A172 (cell line): ENCODE measurements around the gene GRIK3. TPM values are rescaled to one million over a fixed set of nuclear protein-coding genes. Genes with fewer than 3 reads are reported as not detected.
"Not testable (repeated sequence)": the region's sequence is repeated elsewhere in the genome, so short reads cannot be mapped to it uniquely, and the experiment has no call there.

Experiments used
- DNase-seq: peaks from one replicate; pipeline ENCODE4 v3.0.0-alpha.2; 2015; ENCODE audit warnings: low spot score
- total RNA-seq: library from RNA; depleted of rRNA; stranded (reverse); fragments of >200 nt; shearing (Covaris generic); gene quantifications from 2 replicates; pipeline ENCODE4 v1.2.3, GENCODE V29; 2014; rRNA removed

Gene GRIK3
- not detected in 2 replicates for total RNA-seq

GRCh38 chr1:37034121-37035013, at the start of gene GRIK3:
Gene GRIK3 (minus strand): TSS chr1:37034515. CDS start chr1:37034108, 407 bp downstream.
- no peak for DNase-seq

DNA sequence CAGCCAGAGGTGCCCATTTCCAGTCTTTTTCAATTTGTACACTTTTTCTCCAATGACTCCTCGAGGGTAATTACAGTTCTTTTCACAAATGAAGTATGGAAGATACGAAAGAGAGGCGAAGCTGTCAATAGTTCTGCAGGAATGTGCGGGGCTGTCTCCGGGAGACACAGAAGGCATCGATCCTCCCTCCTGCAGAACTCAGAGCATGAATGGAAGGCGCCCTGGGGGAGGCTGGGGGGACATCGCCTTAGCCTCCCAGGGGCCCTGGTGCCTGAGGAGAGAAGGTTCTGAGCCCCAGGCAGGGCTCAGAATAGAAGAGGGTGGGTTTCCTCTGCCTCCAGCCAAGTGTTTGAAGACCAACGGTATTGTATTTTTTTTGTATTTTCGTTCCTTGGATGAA, 49.7 kb upstream of the GRIK3 start:
- DNase-seq: no peak

DNA sequence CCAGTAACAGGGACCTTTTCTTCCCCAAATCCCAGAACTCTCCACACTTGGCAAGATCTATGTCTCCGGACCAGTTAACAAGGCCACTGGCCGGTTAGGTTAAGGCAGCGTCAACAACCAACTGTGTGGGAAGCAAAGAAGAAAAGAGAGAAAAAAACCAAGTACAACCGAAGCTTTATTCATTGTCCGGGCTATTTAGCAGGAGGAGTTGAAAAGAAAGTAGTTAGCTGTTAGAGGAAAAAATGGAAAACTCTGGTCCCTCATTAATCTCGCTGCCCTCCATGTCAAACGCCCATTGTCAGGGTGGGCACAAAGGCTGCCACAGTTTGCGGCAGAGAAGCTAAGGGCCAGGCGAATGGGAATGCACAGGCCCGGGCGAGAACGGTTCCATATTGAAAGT, 49.3 kb upstream of the GRIK3 start:
- no peak for DNase-seq

DNA sequence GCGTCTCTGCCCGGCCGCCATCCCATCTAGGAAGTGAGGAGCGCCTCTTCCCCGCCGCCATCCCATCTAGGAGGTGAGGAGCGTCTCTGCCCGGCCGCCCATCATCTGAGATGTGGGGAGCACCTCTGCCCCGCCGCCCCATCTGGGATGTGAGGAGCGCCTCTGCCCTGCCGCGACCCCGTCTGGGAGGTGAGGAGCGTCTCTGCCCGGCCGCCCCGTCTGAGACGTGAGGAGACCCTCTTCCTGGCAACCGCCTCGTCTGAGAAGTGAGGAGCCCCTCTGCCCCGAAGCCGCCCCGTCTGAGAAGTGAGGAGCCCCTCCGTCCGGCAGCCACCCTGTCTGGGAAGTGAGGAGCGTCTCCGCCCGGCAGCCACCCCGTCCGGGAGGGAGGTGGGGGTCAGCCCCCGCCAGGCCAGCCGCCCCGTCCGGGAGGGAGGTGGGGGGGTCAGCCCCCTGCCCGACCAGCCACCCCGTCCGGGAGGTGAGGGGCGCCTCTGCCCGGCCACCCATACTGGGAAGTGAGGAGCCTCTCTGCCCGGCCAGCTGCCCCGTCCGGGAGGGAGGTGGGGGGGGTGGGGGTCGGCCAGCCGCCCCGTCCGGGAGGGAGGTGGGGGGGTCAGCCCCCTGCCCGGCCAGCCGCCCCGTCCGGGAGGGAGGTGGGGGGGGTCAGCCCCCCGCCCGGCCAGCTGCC, 46.1 kb upstream of the GRIK3 start:
- DNase-seq: not testable (repeated sequence)

GRCh38 chr1:37078866-37079265, 44.6 kb upstream of the GRIK3 start:
- no peak for DNase-seq

GRCh38 chr1:37076168-37076567, 41.9 kb upstream of the GRIK3 start:
- DNase-seq: no peak

- DNase-seq: no peak
Observed at GRCh38 chr1:37073854-37074379, 39.6 kb upstream of the GRIK3 start.

DNA sequence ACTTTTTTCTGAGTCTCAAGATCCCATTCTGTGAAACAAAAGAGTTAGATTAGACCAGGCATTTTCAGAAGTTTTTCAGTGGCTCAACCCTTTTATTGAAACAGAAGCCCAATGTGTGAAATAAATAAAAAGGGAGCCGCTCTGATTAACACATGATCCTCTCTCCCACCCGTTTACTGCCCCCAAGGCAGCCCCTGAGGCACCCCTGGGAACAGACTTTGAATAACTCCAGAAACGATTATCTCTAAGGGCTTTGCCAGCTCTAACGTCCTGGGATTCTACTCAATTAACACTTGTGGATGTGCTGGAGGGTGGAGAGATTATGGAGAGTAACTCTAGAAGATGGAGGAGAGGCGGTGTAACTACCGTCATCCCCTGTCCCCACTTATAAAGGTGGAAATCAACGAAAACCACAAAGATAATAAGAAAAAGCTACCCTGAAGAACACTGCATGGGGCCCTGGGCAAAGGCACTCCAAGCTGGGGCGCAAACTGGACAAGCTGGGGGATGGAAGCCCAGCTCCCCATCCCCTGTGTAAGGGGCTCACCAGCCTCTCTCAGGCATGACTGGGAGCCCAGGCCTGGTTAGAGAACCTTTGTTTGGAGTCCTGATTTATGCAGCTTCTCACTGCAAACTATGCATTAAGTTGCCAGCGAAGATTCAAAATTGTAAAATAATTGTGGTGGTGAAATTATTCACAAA, 39.0 kb upstream of the GRIK3 start:
- DNase-seq: no peak

DNA sequence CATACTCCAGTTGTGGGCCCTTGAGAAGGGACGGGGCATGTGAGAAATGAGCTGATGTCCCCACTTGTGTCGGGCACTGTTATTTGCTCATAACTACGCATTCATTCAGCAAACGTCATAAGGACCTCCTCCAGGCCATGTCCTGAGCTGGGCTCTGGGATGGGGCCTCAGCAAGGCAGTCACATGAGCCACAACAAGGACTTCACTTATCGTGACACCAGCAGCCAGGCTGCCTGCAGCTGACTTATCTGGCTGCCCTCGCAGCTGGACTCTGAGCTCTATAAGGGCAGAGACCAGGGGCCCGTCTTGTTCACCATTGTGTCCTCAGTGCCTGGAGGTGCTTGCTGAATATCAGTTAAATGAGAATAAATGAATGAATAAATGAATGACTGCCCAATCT, 37.5 kb upstream of the GRIK3 start:
- DNase-seq: no peak

- DNase-seq: no peak
Observed at GRCh38 chr1:37070126-37070525, 35.8 kb upstream of the GRIK3 start.

DNA sequence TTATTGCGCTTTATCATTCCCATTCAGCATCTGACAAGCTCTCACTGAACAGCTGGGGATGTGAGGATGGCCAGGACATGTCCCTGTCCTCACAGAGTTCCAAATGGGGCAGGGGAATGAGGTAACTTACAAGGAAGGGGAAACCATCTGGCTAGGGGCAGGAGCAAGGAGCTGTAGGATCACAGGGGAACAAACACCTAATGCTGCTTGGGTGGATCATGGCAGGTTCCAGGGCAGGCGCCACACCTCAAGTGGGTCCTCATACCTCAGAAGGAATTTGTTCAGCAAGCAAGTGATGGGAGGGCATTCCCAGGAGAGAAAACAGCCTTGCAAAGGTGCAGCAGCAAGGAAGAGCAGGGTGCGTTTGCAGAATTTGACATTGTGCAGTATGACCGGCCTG, 35.1 kb upstream of the GRIK3 start:
- DNase-seq: no peak

DNA sequence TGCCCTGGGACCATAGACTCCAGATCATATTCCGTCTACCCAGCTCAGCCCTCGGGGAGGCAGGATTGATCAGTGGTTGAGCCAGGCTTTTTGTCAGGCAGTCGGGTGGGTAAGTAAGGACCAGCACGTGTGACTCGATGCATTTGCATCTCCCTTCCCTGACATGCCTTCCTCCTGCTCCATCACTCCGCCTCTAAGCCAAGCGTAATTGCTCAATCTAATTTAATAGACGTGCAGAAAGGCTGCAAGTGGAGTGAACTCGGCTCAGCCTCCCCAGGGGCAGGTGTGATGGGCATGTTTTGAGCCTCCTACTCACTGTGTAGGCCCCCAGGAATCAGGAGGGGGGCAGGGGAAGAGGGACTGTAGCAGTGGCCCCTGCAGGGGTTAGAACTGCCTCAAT, 34.6 kb upstream of the GRIK3 start:
- no peak for DNase-seq

- no peak for DNase-seq
Observed at GRCh38 chr1:37068260-37068659, 33.9 kb upstream of the GRIK3 start.

- DNase-seq: no peak
Observed at GRCh38 chr1:37064039-37064438, 29.7 kb upstream of the GRIK3 start.

DNA sequence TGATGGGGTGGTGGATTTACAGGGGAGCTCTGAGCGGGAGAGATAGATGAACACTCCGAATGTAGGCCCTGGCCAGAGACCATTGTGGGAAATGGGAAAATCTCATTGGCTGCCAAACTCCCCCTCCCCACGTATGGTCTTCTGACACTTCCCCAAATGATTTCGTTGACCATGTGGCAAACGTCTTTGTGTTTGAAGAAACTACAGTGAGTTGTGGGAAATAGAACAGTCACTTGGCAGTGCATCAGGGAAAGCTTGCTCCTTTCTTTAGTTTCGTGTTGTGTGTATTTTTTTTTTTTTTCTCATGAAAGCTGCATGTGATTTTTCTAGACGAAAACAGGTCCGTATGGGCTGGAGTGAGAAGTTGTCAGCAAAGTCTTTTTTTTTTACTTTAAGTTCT, 25.0 kb upstream of the GRIK3 start:
- no peak for DNase-seq

DNA sequence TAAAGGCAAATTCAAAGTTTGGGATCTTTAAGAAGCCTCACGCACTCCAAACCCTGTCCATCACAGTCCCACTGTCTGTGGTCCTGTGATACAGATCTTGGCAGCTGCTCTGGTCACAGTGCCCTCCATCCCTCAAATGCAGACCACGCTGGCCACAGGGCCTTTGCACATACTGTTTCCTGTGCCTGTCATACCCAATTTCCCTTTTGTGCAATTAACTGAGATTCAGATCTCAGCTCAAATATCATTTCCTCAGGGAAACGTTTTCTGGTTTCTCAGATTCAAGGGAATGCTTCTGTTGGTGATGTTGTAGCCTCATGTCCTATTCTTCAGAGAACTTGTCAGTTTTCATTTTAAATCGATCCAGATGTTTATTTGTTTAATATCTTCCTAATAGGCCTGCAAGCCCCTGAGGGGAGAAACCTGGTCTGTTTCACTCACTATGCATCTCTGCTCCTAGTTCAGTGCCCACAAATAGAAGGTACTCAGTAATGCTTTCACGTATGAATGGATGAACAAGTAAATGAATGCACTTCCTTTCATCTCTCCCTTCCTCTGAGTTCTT, 24.2 kb upstream of the GRIK3 start:
- DNase-seq: no peak

DNA sequence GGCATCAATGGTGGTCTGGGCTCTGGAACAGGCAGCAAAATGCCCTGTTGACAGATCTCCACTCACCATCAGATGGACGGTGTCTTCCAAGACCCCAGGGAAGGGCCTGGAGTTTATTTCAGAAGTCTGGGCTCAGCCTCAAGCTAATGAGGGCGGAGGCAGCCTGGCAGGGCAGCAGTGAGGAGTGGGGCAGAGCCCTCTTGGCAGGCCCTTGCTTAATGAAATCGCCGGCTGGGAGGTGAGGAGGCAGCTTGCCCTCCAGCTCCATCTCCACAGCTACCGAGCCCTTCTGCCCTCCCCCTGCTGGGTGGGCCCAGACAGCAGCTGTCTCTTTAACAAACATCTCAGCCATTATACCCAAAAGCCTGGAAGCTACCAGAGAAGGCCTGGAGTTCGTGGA, 22.0 kb upstream of the GRIK3 start:
- DNase-seq: no peak

GRCh38 chr1:37055631-37056030, 21.3 kb upstream of the GRIK3 start:
- no peak for DNase-seq

DNA sequence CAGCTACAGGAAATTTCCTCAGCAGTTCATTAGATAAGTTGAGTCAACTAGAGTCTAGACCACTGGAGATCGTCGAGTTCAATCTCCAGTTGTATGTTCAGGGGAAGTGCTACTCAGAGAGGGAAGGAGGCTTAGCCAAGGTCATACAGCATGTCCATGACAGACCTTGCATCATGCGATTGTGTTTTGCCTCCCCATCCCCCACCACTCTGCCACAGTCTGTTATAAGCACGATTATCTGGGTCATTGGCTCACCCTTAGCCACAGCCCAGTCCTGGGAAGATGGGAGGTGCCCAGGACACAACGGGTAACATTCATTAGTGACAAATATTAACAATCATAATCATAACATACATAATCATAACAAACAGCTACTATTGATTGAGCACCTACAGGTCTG, 18.9 kb upstream of the GRIK3 start:
- DNase-seq: no peak

GRCh38 chr1:37052120-37052519, 17.8 kb upstream of the GRIK3 start:
- peak; percentile 1 for DNase-seq

DNA sequence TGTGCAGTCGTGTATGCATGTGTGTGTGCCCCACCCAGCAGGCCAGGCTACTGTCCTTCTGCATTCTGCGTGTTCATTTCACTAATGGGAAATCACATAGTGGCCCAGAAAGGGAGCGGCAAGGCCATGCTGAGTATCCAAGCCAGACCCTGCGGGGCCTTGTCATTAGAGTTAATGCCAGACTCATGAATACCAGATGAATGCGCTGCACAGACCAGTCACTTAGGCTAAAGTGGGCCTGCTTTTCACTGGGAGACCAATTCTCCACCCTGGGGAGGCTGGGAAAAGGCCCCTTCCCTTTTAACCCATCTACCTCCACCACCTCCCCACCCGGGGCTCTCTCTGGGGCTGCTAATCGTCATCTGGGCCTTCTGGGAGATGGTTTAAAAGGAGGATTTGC, 17.0 kb upstream of the GRIK3 start:
- no peak for DNase-seq

- no peak for DNase-seq
Observed at GRCh38 chr1:37047542-37047941, 13.2 kb upstream of the GRIK3 start.
